GM04503 (cell line): ENCODE results near the gene PRDM16.

ENCODE experiments used
- DNase-seq: peaks from one replicate; pipeline ENCODE4 v3.0.0-alpha.2; 2012; ENCODE audit warnings: low read depth

Gene PRDM16

DNA sequence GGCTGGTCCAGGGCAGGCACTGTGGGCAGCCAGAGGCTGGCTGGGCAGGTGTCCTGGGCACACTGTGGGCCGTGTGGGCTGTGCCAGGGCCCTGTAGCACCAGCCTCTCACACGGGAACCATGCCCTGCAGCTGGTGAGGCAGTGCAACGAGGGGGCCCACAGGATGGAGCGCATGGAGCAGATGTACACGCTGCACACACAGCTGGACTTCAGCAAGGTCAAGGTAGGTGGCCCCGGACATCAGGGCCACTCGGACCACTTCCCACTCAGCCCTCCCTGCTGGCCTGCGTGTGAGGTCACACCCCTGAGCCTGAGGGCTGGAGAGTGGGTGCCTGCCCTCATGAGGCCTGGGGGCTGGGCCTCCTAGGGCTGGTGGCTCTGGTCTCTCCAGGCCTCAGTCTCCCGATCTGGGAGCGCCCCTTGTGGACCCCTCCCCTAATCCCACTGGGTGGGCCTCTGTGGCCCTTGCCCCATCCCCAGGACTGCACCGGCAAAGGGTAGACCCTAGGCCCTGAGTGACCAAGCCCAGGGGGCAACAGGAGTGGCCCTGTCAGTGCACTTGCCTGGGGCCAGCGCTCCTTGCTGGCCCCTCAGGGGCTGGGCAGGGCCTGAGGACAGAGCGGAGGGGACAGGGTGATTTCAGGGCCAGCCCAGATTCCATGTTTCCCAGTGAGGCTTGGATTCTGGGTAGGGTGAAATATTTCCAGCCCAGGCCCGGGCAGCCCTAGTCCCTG, 407.0 kb downstream of the PRDM16 start:
- DNase-seq: no peak

DNA sequence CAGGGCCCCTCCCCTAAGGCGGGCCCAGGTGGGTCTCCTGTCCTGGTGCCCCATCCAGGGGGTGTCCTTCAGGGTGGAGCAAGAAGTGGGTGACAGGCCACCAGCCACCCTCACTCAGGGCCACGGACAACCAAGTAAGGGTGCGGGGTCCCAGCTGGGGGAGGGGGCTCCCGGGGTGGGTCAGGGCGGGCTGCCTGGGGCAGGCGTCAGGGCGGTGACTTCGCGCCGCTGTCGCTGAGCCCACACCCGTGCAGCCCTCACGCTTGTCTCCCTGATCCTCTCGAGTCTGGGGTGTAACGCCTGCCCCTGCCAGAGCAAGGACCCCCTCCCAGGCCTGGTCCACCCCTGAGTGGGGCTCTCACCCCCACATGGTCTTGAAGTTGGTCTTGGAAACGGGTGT, 407.7 kb downstream of the PRDM16 start:
- no peak for DNase-seq

- no peak for DNase-seq
Observed at GRCh38 chr1:3477241-3477995, 408.4 kb downstream of the PRDM16 start.

- no peak for DNase-seq
Observed at GRCh38 chr1:3478187-3478586, 409.2 kb downstream of the PRDM16 start.

GRCh38 chr1:3479511-3480368, 410.7 kb downstream of the PRDM16 start:
- DNase-seq: no peak

GRCh38 chr1:3480369-3480719, 411.3 kb downstream of the PRDM16 start:
- DNase-seq: no peak

- DNase-seq: no peak
Observed at GRCh38 chr1:3481046-3481445, 412.0 kb downstream of the PRDM16 start.

DNA sequence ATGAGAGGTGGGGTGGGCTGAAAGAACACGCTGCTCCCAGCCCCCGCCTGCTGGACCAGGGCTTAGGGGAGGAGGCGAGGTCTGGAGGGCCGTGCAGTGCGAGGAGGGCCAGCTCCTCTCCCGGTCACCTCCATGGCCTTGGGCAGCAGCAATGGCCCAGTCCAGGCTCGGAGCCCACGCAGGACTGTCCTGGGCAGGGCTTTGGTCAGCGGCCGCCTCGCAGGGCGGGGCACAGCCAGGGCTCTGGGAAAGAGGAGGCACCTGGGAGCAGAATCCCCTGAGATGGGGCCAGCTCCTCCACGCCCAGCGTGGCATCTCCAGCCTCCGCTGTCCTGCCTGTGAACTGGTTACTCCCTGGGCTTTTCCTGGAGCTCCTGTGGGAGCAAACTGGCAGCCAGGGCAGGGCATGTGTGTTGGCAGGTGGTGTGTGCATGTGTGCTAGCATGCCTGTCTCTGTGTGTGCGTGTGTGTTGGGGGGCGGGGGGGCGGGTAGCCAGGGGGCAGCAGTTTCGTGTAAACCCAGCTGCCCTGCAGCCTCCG, 412.9 kb downstream of the PRDM16 start:
- DNase-seq: no peak

GRCh38 chr1:3482378-3482849, 413.4 kb downstream of the PRDM16 start:
- no peak for DNase-seq

- DNase-seq: no peak
Observed at GRCh38 chr1:3483380-3483779, 414.4 kb downstream of the PRDM16 start.

DNA sequence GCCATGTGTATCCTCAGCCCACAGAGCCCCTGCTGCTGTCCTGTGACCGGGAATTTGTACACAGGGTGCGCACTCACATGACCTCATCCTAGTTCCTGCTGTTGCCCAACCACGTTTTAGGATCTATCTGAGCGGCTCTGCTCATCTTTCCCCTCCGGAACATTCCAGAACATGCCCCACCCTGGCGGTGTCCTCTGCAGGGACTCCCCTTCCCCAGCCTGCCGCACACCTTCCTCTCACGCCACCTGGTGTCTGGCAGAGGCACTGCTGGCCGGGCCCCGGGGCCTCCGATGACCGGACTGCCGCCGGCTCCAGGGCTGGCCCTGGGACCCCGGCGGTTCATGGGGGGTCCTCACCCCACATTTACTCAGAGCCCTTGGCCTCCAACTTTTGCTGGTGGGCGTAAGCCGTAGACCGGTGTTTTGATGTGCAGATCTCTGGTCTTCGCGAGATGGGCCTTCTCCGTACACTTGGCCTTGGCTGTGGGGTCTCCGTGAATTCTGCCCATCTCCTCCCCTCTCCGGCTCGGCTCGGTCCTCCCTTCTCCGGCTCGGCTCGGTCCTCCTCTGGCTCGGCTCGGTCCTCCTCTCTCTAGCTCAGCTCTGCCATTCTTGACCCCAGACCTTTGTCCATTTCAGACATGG, 414.9 kb downstream of the PRDM16 start:
- DNase-seq: no peak

DNA sequence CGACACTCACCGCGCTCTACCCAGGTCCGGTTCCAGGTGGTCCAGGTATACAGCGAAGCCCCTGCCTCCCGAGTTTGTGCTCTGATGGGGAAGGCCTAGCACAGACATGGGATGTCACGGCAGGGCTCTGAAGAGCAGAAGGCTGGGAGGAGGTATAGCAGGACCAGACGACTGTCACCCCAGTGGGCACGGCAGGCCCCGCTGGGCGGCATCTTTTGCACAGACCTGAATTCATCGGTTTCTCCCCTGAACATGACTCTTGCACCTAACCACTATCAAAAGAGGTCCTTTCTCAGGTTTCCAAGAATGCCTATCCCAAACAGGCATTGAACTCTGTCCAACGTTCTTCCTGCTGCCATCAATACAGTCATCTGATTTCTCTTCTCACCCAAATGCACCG, 416.0 kb downstream of the PRDM16 start:
- no peak for DNase-seq
